ENCODE results near the gene TTC39A.

GRCh38 chr1:51378871-51379270 lies 48.5 kb upstream of the TTC39A start:
- TF ChIP-seq CTCF (conservative IDR thresholded peaks at IDR 0.05 in 1 of 2, IDR thresholded peaks at IDR 0.05 in 1 of 2; ENCODE audit: low read depth in 1 of 2, low read length in 2 of 2) (no peak), EZH2 (IDR thresholded peaks at IDR 0.05; ENCODE audit: low read length, missing control alignments) (no peak)
